Endothelial cell of umbilical vein (primary cell): ENCODE results near the gene ORM2. TPM values are rescaled to one million over a fixed set of nuclear protein-coding genes. Genes with fewer than 3 reads are reported as not detected.

ENCODE experiments used
- BruUV-seq: library from RNA; stranded (reverse); fragments of 400-500 nt; replicated peaks from 2 replicates; lab custom pipeline; 2021; lab: Mats Ljungman, UMichigan
- CTCF ChIA-PET: fragments of 300-600, 350-600 bp; sonication (Branson Sonifier 250); formaldehyde crosslinking; loops from one replicate; lab custom pipeline; 2021; ENCODE audit warnings: antibody characterized with exemption, inconsistent platforms; lab: Charles Lee
- POLR2A ChIA-PET: fragments of 300-600, 350-600 bp; sonication (Branson Sonifier 250); formaldehyde crosslinking; loops from one replicate; lab custom pipeline; 2021; ENCODE audit warnings: antibody characterized with exemption, inconsistent platforms; lab: Charles Lee
- DNase-seq: peaks from one replicate; pipeline ENCODE4 v3.0.0-alpha.2; 2011; ENCODE audit warnings: low read depth, low spot score
- FAIRE-seq: peaks from 2 replicates; lab custom pipeline; 2011; peaks lifted over from hg19 to GRCh38; lab: Jason Lieb, UNC
- H2AFZ ChIP-seq: 2 replicates; pipeline ENCODE4 v1.6.0; 2012; ENCODE audit warnings: low read depth, low read length, control low read depth, inconsistent platforms
- H3K27ac ChIP-seq: 2 replicates; pipeline ENCODE4 v1.5.1; 2011; ENCODE audit warnings: low read depth, mild to moderate bottlenecking, control low read depth, low read length, moderate library complexity; ENCODE audit not compliant: insufficient read depth
- H3K27me3 ChIP-seq, 2 experiments: 2 replicates each; pipeline versions ENCODE4 v1.6.0 to v1.6.1; 2011; ENCODE audit warnings: low read length in 2 of 2, mixed read lengths in 1 of 2; ENCODE audit not compliant: control insufficient read depth in 2 of 2, insufficient read depth in 2 of 2
- H3K36me3 ChIP-seq, 2 experiments: 2 replicates in 1 of 2; 3 replicates in 1 of 2; pipeline ENCODE4 v1.5.1; 2011; ENCODE audit warnings: low read length in 2 of 2, mild to moderate bottlenecking in 1 of 2, moderate library complexity in 1 of 2; ENCODE audit not compliant: control insufficient read depth in 2 of 2, insufficient read depth in 2 of 2; ENCODE audit errors: extremely low read depth in 1 of 2
- H3K4me1 ChIP-seq: 3 replicates; pipeline ENCODE4 v1.5.1; 2011; ENCODE audit warnings: mild to moderate bottlenecking, low read length; ENCODE audit not compliant: control insufficient read depth, insufficient read depth; ENCODE audit errors: extremely low read depth
- H3K4me2 ChIP-seq: 2 replicates; pipeline ENCODE4 v1.6.1; 2011; ENCODE audit warnings: low read length, control low read depth, mixed read lengths; ENCODE audit not compliant: insufficient read depth
- H3K4me3 ChIP-seq, 3 experiments: fragments of 200-600 bp in 1 of 3; sonication (generic), shearing (Covaris generic) in 1 of 3; replicated peaks in 1 of 3; 2 replicates each; pipeline ENCODE4 v1.5.1; 2011 to 2016; ENCODE audit warnings: control low read depth in 3 of 3, low read length in 3 of 3, mild to moderate bottlenecking in 2 of 3, inconsistent platforms in 1 of 3, low read depth in 1 of 3, moderate library complexity in 1 of 3; ENCODE audit not compliant: insufficient read depth in 1 of 3
- H3K79me2 ChIP-seq: 2 replicates; pipeline ENCODE4 v1.6.0; 2012; ENCODE audit warnings: low read length, inconsistent platforms; ENCODE audit not compliant: control insufficient read depth, insufficient read depth
- H3K9ac ChIP-seq: replicated peaks from 2 replicates; pipeline ENCODE3; 2011; ENCODE audit warnings: low read length, control low read depth; ENCODE audit not compliant: insufficient read depth; ENCODE audit errors: extremely low read depth
- H3K9me1 ChIP-seq: replicated peaks from 3 replicates; pipeline ENCODE4 v1.6.0; 2011; ENCODE audit warnings: mild to moderate bottlenecking, low read length; ENCODE audit not compliant: control insufficient read depth, insufficient read depth; ENCODE audit errors: extremely low read depth
- H3K9me3 ChIP-seq: replicated peaks from 2 replicates; pipeline ENCODE4 v1.5.1; 2012; ENCODE audit warnings: low read length, inconsistent platforms; ENCODE audit not compliant: control insufficient read depth, insufficient read depth
- H4K20me1 ChIP-seq: replicated peaks from 2 replicates; pipeline ENCODE3; 2011; ENCODE audit warnings: mild to moderate bottlenecking, low read length; ENCODE audit not compliant: control insufficient read depth, insufficient read depth; ENCODE audit errors: extremely low read depth
- CTCF ChIP-seq, 2 donors: IDR thresholded peaks; 1 replicate in 1 of 2; 2 replicates in 1 of 2; pipeline ENCODE4 v1.5.1; 2011; ENCODE audit warnings: low read length in 2 of 2, mild to moderate bottlenecking in 2 of 2, moderate library complexity in 2 of 2, control low read depth in 1 of 2, inconsistent platforms in 1 of 2, low read depth in 1 of 2; ENCODE audit not compliant: insufficient read depth in 1 of 2; ENCODE audit errors: extremely low read depth in 1 of 2
- EZH2 ChIP-seq: IDR thresholded peaks from 2 replicates; pipeline ENCODE4 v1.6.1; 2012; ENCODE audit warnings: borderline replicate concordance, low read depth, mild to moderate bottlenecking, moderate library complexity, low read length, inconsistent platforms; ENCODE audit not compliant: severe bottlenecking
- FOS ChIP-seq: IDR thresholded peaks from 2 replicates; pipeline ENCODE4 v1.6.1; 2011; ENCODE audit warnings: mild to moderate bottlenecking, low read length, moderate library complexity, borderline replicate concordance; ENCODE audit not compliant: insufficient read depth
- GATA2 ChIP-seq: IDR thresholded peaks from 2 replicates; pipeline ENCODE4 v1.7.0; 2011; ENCODE audit warnings: low read depth, mild to moderate bottlenecking, moderate library complexity, mixed read lengths, low read length; ENCODE audit not compliant: insufficient read length, insufficient read depth
- JUN ChIP-seq: IDR thresholded peaks from 2 replicates; pipeline ENCODE4 v1.6.1; 2011; ENCODE audit warnings: borderline replicate concordance, low read depth; ENCODE audit not compliant: insufficient read length, insufficient read depth
- MYC ChIP-seq: IDR thresholded peaks from one replicate; pipeline ENCODE4 v1.6.1; 2011; ENCODE audit warnings: mild to moderate bottlenecking, low read depth, low read length
- POLR2A ChIP-seq: IDR thresholded peaks from 2 replicates; pipeline ENCODE4 v1.6.1; 2012; ENCODE audit warnings: low read depth, mild to moderate bottlenecking, control low read depth, low read length
- POLR2AphosphoS5 ChIP-seq: IDR thresholded peaks from 2 replicates; pipeline ENCODE4 v1.6.1; 2012; ENCODE audit warnings: low read depth, mild to moderate bottlenecking, control low read depth, low read length, moderate library complexity; ENCODE audit not compliant: insufficient read depth
- dilution Hi-C: fragments of 300-500 bp; cut with MboI; formaldehyde crosslinking; loops from one replicate; pipeline ENCODE4 v1.15.0; 2019; ENCODE audit warnings: low sequenced_read_pairs; ENCODE audit not compliant: extremely low pct_ligation_motif_present
- intact Hi-C: fragments of 100-400 bp; cut with micrococcal nuclease; formaldehyde crosslinking; loops from one replicate; pipeline ENCODE4 v1.10.0; 2022
- polyA plus RNA-seq, 4 experiments: library from polyadenylated mRNA; depleted of rRNA in 3 of 4; stranded (reverse) in 3 of 4; unstranded in 1 of 4; fragments of >200 nt; gene quantifications; 2 replicates each; pipeline versions ENCODE4 v1.2.1 to v1.2.3, GENCODE V29; 2011 to 2012; ENCODE audit warnings: missing spikeins in 1 of 4
- total RNA-seq: library from RNA; stranded (reverse); gene quantifications from 2 replicates; pipeline ENCODE4 v1.2.3, GENCODE V29; 2021
- TF ChIP-seq, protein P1 (sequence below): IDR thresholded peaks from 2 replicates; pipeline ENCODE4 v1.6.1; 2011; ENCODE audit not compliant: insufficient read depth, insufficient read length

Gene ORM2
- total and polyA plus RNA-seq, 2 donors (not counting 3 experiments of a cell fraction or from before 2014, with no cell fraction given) = not detected

DNA sequence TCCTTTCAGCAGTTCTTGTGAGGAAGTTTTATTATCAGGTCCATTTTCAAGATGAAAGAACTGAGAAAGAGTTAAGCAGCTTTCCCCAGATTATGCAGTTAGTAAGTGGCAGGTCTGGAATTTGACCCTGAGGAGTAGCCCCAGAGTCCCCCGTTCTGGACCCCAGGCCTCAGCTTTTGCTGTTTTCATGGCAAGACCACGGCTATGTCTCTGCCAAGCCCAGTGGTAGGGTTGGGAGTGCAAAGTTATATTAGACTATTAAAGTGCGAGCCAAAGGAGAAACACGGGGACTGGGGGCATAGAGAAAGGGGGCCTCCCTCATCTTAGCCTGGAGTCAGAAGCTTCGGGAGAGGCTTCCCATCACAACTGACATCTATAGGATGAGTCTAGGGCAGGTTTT is 26.1 kb upstream of the ORM2 start:
- intact Hi-C loops = no loop called here
- H3K9me1 ChIP-seq = no peaks in the 10 kb centered on the region
- FAIRE-seq = no peak
- H3K27ac ChIP-seq = no peak overlapping the region
- CTCF ChIA-PET = interaction anchor here (1.0 kb wide), 1 partner anchor 65 kb away, joined by 3 read pairs; no protein-coding TSS in a partner anchor
- H2AFZ ChIP-seq = no peak overlapping the region
- no peaks in the 10 kb centered on the region for H4K20me1 ChIP-seq
- dilution Hi-C loops = no loop called here
- no TSS peak for BruUV-seq
- H3K4me3 ChIP-seq = no peak overlapping the region
- H3K4me1 ChIP-seq = no peaks in the 10 kb centered on the region
- no peaks in the 10 kb centered on the region for H3K9me3 ChIP-seq
- H3K27me3 ChIP-seq = no peaks in the 10 kb centered on the region
- DNase-seq = no peak
- POLR2A ChIA-PET = interaction anchor here (0.7 kb wide), 1 partner anchor 88 kb away, joined by 4 read pairs; no protein-coding TSS in a partner anchor
- H3K79me2 ChIP-seq = no peaks in the 10 kb centered on the region
- H3K4me2 ChIP-seq = no peak overlapping the region
- TF ChIP-seq, protein P1, sequence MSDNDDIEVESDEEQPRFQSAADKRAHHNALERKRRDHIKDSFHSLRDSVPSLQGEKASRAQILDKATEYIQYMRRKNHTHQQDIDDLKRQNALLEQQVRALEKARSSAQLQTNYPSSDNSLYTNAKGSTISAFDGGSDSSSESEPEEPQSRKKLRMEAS = no peak
- no peak for TF ChIP-seq EZH2
- no peak for TF ChIP-seq JUN
- TF ChIP-seq GATA2 = no peak
- TF ChIP-seq FOS = no peak
- TF ChIP-seq CTCF (IDR thresholded peaks at IDR 0.05; ENCODE audit: extremely low read depth in 1 of 2, insufficient read depth in 1 of 2, low read depth in 1 of 2, low read length in 2 of 2) = no peak
- no peak for TF ChIP-seq POLR2AphosphoS5
- no peak for TF ChIP-seq MYC
- no peak for TF ChIP-seq POLR2A
- no peak overlapping the region for H3K9ac ChIP-seq
- peaks cover 2 to 10% of the 10 kb centered on the region in 2 experiments for H3K36me3 ChIP-seq
